DMS 273 treated with DMSO at 0.1 percent for 48 hours (cell line): ENCODE measurements around the gene PDE6C.

ENCODE experiments used
- DNase-seq: peaks from one replicate; lab custom pipeline; 2025; lab: John Stamatoyannopoulos, UW

Gene PDE6C

DNA sequence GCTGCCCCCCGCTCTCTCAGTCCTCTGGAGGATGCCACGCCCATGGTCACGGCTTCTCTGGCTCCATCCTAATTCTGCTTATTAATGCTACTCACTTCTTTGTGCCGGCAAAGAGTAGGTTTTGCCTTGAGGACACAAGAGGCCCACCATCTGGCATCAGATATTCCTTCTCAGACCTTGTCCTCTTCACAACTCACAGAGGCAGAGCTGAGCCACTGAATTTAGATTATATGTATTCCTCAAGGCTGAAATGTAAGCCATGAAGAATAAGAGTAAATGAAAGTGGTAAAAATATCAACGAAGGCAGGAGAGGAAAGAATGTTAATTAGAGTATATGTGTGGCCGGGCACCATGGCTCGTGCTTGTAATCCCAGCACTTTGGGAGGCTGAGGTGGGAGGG lies 17.8 kb upstream of the PDE6C start:
- DNase-seq = no peak

DNA sequence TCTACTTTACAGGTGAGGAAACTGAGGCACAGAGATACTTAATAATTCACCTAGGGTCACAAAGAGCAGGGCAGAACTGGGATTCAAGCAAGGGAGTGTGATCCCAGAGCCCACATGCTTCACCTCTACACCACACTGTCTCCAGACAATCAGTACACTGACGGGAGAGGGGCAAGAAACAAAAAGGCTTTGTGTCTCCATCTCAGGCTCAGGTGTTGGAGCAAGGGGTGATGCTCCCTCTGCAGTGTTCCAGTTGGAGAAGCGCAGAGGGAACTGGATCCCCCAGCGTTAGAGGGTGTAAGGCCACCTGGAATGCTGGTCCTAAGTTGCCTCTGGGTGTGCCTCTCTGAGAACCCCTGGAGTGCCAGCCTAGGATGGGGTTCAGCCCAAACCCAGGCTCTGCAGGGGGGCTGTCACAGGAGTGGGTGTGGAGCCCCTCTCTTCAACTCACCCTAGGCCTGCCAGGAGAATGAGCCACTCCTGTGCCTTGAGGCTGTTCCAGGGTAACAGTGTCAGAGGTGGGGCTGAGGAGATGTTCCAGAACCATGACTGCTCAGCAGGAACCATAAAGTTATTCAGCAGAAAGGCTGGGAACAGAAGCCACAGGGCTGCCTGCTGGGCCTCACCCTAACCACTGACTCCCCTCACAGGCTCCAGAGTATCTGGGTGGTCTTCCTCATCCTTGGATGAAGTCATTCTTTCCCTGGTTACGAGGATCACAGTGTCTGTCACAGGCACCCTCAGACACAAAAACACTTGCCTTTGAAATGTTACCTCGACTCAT lies 16.8 kb upstream of the PDE6C start:
- no peak for DNase-seq

DNA sequence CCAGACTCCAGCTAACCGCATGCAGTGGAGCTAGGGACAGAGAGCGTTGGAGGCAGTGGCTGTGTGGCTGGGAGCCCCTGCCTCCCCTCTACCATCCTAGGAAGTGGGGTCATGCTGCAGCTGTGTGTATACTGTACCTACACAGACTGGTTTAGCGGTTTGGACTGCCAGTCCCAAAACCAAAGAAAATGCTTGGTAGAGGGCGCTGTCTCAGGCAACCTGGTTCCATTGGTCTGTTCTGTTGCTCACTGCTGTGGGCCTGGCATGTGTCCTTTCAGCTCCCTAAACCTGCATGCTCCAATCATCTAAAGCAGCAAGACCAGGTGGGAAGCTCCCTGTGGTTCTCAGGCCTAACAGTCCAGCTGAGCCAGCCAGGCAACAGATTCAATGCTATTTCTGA lies 15.8 kb upstream of the PDE6C start:
- no peak for DNase-seq

DNA sequence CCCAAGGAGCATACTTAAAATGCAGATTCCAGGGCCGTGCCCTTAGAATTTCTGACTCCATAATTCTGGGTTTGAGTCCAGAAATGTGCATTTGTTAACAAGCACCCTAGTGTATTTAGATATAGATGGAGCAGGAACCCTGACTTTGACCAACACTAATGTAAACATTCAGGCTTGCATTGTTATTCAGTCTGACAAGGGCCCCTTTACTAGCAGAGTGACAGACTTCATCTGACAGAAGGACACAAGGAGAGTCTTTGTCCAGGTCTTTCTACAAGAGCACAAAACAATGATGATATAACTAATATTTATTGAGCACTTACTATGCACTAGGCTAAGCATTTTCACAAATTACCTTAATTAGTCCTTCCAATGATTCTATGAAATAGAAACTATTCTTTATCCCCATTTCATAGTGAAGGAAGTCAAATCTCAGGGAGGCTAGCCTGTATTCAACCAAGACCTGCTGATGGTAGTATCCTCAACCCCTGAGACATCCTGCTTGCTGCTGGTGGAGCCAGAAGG lies 15.2 kb upstream of the PDE6C start:
- DNase-seq = no peak

DNA sequence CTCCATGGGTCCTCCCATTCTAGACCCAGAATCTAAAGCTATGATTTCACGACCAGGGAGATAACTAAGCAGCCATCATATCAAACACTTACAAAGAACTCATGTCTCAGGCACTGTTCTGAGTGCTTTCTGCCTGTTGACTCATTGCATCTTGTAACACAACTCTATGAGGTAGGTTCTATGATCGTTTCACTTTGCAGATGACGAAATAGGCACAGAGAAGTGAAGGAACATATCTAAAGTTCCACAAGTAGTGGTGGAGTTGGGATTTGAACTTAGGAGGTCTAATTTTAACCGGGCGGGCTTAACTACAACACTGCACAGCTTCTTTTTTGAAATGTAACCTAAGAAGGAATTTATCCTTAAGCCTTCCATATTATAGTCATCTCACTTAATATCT lies 14.2 kb upstream of the PDE6C start:
- DNase-seq = no peak

DNA sequence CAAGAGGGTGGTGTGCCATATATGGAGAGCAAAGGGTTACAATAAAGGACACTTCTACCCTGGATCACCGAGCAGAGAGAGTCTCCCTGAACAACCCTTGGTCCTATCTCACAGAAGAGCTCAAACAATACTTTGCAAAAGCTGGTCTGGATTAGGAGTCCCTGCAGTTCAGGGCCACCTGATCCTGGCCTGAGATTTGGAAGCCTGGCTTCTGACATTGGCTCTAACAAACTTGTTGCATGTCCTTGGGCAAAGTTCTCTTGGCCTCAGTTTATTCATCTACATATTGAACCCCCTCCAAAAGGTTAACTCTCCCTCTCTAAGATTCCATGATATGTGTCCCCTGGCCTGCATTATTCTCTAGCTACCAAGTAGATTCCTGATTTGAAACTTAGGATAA lies 13.0 kb upstream of the PDE6C start:
- DNase-seq = no peak

DNA sequence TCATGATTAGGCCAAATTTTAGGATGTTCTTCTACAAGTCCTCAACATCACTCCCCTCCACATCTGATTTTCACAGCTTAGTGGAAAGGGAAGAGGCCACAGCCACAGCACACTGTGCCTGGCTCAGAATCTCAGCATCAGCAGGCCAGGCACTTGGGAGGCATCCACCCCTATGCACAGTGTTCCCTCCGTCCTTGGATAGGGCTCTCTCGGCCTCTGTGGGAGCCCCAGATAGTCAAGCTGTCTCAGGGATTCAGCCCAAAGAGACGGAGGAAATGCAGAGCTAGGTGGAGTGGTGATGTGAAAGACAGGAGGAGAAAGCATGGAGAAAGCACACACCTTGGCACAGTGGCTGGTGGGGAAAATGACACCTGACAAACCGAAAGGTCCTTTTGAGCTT lies 12.6 kb upstream of the PDE6C start:
- no peak for DNase-seq

DNA sequence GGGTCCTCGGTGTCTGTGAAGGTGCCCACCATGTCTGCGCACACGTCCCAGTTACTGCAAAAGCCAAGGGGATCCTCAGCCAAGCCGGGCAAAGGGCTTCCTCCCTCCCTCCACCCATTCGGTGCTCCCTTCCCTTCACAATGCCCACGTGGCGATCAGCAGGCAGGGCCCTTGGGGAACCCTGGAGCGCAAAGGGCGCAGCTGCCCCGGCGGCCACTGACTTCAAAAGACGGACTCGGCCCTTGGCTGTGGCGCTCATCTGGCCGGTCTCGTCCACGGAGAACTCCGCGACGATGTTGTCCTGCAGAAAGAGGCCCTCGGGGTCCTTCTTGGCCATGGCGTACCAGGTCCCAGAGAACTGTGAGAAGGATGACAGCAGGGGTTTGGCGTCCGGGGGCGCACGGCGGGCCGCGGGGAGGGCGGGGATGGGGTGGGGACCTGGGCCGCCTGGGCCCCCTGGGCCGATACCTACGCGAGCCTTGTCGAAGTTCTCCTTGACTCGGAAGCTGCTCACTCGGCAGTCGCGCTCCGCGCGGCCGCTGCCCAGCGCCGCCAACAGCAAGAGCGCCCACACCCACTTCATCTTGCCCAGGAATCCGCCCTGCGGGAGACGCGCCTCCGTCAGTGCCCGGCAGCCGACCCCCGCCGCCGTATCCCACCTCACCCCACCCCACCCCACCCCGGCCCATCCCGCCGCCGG lies 11.7 kb upstream of the PDE6C start:
- no peak for DNase-seq

DNA sequence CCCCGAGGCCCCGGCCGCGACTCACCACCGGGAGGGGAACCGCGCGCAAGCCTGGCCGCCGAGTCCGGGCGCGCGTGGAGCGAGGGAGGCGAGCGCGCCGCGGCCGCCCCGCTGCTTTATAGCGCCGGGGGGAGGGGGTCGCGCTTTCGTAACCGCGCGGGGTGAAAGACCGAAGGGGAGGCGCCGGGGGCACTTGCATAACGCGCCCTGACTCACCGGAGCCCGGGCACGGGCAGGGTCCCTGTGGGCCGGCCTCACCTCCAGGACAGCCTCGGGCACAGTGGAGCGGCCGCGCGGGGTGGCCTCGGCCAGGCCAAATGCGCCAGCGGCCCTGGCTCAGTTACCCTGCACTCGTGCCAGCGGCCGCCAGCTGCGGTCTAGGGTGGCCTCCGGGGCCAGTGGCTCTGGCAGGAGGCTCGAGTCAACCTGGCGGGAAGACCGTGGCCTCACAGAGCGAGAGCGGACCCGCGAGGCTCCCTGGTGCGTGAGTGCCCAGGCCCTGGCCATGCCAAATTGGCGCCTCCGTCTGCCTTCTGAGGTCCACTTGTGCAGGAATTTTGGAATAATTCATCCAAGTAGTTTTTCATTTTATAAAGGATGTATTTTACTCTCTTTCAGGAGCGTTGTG lies 11.1 kb upstream of the PDE6C start, which contains the start of gene RBP4:
RBP4 (minus strand) TSS at position 90 of the 628 bp plus-strand sequence. CDS start 207 bp downstream, outside the sequence.
- no peak for DNase-seq

DNA sequence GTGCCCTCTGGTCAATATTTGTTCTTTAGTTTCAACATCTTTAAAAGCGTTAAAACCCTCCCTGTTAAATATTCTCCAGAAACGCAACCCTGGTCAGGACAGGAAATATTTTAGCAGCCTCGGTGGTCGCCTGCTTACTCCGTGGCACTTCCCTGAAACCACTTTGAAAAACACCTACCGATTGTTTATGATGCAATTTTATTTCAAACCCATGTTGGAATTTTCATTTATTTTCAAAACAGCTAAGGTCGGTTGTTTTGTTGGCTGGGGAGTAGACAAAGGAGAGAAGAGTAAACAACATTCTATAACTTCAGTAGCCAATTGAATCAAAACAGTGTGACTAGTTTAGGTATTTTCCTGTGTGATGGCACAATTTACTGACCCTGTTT lies 10.6 kb upstream of the PDE6C start:
- DNase-seq = no peak

DNA sequence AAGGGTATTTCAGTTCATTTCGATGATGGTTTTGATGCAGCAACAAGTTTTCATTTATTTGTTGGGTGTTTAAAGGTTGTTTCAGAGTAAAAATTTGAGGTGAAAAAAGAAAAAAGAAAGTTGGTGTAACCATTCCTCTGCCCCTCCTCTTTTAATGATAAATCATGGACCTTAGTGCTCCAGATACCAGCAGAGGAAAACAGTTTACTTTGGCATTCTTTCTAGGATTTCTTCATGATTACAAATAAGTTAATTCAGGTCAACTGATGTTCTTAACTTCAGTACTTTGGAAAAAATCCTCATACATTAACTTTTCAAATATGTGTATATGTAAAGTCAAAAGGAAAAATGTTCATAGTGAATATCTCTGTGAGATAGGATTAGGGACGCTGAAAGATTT lies 9.3 kb upstream of the PDE6C start:
- no peak for DNase-seq

DNA sequence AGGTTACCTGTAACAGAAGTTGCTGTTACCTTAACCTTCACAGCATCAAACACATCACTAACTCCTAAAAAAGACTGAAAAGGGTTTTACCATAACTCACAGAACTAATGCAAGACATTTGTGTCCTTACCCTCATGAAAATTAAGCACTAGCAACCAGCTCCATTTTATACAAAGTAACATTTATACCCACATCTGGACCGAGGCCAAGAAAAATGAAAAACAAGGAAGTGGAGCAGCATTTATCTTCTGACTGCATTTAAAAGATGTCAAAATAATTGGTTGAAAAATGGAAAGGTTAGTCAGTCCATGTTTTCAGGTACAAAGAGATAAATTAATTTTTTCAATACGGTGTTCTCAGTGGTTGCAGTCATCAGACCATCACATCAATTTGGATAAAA lies 8.2 kb upstream of the PDE6C start:
- no peak for DNase-seq

DNA sequence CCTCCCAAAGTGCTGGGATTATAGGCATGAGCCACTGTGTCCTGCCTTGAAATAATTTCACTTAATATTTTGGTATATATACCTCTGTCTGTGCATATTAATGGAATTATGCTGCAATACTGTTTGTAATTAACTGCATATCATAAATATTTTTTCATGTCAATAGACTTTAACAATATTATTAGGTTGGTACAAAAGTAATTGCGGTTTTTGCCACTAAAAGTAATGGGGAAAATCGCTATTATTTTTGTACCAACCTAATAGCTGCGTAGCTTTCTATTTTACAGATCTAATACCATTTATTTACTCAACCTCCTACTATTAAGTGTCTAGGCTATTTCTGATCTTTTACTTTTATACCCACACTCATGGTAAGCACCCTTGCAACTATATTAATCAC lies 3.9 kb upstream of the PDE6C start:
- DNase-seq = no peak

DNA sequence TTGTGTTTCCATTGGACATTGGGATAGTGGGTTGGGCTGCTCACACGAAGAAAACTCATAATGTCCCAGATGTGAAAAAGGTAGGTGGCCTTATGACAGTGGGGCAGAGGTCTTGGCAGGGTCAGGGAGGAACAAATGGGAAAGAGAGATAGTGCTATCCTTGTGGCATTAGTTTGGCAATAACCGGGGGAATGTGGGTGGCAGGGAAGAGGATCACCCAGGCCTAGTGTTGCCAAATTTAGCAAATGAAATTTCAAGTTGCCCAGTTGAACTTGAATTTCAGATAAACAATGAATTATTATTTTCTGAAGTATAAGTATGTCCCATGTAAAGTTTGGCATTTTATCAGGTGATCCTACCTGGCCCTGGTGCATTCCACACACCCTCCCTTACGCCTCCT lies 789 bp downstream of the PDE6C start:
- no peak for DNase-seq

DNA sequence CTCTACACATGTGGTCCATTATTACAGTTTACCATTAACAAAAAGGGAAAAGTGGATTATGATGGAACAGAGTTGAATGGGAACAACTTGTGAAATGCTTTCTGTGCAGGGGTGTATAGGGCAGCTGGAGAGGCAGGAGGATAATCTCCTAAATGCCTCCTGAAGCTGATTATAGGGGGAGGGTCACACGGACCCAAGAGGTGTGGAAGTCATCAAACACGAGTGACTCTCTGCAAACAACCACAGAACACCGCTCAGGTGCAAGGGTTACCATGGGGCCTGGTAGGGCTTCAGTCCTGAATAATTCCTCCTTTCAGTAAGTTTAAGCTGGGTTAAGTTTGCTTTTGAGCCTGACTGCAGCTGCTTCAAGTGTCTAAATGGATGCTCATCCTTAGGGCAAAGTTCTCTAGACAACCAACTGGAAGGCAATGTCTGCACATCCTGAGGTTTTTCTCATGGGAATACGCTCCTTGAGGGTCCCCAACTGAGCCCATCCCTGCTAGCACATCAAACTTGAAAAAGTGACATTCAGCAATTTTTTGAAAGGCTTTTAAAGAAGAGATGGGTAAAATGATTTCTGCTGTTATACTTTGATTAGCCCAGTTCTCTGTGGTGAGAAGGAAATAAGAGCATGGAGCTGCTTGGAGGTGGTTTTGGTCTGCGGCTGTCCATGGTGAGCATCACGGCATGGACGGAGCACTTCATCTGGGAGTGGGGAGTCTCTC lies 1.9 kb downstream of the PDE6C start:
- DNase-seq = no peak

DNA sequence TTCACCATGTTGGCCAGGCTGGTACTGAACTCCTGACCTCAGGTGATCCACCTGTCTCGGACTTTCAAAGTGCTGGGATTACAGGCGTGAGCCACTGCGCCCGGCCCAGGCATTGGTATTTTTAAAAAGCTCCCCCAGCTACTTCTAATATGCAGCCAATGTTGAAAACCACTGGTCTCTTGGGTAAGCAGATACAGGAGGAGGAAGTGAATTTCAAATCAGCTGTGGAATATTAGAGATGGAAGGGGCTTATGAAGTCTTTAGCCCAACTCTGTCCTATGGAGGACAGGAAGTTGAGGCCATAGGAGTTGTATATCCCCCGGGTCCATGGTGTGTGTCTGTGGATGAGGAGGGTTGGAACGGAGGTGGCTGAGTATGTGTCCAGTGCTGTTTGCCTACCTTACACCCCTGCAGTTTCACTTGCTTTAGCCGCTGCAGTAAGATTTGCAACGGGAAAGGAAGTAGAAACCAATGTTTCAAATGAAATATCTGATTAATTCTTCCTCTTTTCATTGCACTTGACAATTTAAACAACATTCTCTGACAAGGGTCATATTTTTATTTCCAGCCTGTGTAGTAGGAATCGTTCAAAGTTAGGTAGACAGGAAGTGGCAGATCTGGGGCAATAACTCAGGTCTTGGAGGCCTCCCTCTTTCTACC lies 3.4 kb downstream of the PDE6C start:
- no peak for DNase-seq

DNA sequence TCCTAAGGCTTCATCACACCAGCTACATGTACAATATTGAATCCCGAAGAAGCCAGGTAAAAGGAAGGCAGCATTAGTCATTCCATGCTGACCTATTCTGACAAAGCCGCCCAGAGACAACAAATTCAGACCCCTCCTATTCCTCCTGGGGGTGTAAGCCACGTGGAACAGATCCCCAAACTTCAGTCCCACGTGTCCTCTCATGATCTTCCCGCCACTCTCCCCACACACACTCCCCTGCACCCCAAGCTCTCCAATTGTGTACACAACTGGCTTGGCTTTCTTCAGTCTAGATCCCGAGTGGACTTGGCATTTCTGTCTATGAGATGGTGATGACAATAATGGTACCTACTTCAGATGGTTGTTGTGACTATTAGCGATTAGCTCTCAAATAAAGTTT lies 8.6 kb downstream of the PDE6C start:
- DNase-seq = no peak

DNA sequence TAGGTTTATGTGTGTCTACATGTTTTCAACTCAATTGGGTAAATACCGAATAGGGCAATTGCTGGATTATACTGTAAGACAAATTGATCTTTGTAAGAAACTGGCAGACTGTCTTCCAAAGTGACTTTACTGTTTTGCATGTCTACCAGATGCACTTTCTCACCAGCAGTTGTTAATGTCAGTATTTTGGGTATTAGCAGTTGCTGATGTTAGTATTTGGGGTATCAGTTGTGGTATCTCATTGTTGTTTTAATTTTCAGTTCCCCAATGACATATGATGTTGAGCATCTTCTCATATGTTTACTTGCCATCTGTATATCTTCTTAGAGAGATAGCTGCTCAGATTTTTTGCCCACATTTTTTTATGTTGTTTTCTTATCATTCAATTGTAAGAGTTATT lies 10.6 kb downstream of the PDE6C start:
- DNase-seq = no peak

DNA sequence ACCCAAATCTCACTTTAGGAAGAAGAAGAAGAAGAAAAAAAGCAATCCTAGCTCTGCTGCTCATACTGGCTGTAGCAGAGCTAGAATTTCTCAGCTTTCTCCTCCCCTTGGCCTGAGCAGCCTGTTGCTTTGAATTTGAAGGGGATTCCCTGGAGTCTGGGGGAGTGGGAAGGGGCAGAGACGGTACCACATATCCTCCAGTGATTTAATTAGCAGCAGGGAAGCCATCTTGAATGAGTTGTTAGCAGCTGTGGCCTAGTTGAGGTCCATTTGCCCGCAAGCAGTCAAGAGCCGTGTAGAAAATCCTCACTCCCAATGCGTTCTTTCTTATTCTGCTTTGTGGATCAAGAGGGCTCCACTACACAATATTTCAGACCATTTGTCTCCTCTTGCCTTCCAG lies 16.5 kb downstream of the PDE6C start:
- no peak for DNase-seq

DNA sequence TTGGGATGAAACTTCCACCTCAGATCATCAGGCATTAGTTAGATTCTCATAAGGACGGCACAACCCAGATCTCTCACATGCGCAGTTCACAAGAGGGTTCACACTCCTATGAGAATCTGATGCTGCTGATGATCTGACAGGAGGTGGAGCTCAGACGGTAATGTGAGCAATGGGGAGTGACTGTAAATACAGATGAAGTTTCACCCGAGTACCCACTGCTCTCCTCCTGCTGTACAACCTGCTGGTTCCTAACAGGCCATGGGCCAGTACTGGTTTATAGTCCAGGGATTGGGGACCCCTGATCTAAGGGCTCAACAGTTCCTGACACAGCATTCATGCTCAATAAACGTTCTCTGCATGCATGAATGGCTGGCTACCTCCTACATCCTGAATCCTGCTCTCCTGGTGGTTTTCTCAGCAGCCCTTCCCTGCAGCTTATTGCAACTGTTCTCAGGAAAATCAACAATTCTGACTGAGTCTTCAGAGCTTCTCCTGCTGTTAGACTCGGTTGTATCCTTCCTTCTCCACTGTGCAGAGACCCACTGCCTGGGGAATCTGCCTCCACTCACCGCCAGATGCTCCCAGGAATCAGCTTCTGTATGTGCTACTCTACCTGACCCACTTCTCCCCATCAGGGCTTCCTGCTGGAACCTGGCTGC lies 17.4 kb downstream of the PDE6C start:
- DNase-seq = peak; percentile 18
